Ascending aorta (tissue), 2 donors: ENCODE data around the gene TMEM121. TPM values are rescaled to one million over a fixed set of nuclear protein-coding genes. Genes with fewer than 3 reads are reported as not detected.
A peak's percentile ranks its signal among the peaks of the same experiment; 100 is the strongest.

Source experiments
- DNase-seq, 2 donors: peaks; one replicate each; pipeline ENCODE4 v3.0.0-alpha.2; 2019; ENCODE audit warnings: low spot score in 2 of 2
- H3K27ac ChIP-seq, 2 donors: fragments of 200-600 bp; sonication (generic); one replicate each; pipeline ENCODE4 v1.5.1; 2016 to 2017; ENCODE audit warnings: mild to moderate bottlenecking in 1 of 2
- H3K27me3 ChIP-seq: fragments of 200-600 bp; sonication (generic); one replicate; pipeline ENCODE4 v1.5.1; 2017
- H3K36me3 ChIP-seq, 2 donors: fragments of 200-600 bp; sonication (generic); one replicate each; pipeline ENCODE4 v1.5.1; 2016
- H3K4me1 ChIP-seq, 2 donors: fragments of 200-600 bp; sonication (generic); one replicate each; pipeline ENCODE4 v1.5.1; 2016 to 2017; ENCODE audit warnings: mild to moderate bottlenecking in 1 of 2
- H3K4me3 ChIP-seq, 2 donors: fragments of 200-600 bp; sonication (generic); one replicate each; pipeline ENCODE4 v1.5.1; 2016 to 2017; ENCODE audit warnings: mild to moderate bottlenecking in 1 of 2
- H3K9me3 ChIP-seq, 2 donors: fragments of 200-600 bp; sonication (generic); one replicate each; pipeline ENCODE4 v1.5.1; 2016
- intact Hi-C: fragments of 100-400 bp; cut with DNase I; formaldehyde crosslinking; loops from one replicate; pipeline ENCODE4 v1.15.1; 2023
- total RNA-seq: library from RNA; depleted of rRNA; stranded (reverse); fragments of >200 nt; gene quantifications from one replicate; pipeline ENCODE4 v1.1.0, GENCODE V29; 2016
- TF ChIP-seq, protein P1 (sequence below), 3 experiments: fragments of 200-600 bp in 2 of 3; fragments of 450-650 bp in 1 of 3; sonication (generic) in 2 of 3; IDR thresholded peaks; one replicate each; pipeline ENCODE4 v1.5.1; 2016 to 2019; ENCODE audit warnings: antibody characterized with exemption in 3 of 3, mild to moderate bottlenecking in 1 of 3, moderate library complexity in 1 of 3

The TMEM121 gene
- total RNA-seq, 1 donor from 2014 or later, result 34.6 TPM

GRCh38 chr14:105482486-105483110, 43.8 kb upstream of the TMEM121 start:
- Histone ChIP-seq H3K9me3 (no peaks in the 10 kb centered on the region), H3K36me3 (peaks cover 17 to 19% of the 10 kb centered on the region in 2 donors), H3K27me3 (no peaks in the 10 kb centered on the region), H3K27ac (peak overlapping the region; percentile 89 to 99), H3K4me1 (peaks cover 31 to 61% of the 10 kb centered on the region in 2 donors), H3K4me3 (peak overlapping the region in 1 of 2 donors; percentile 58)
- TF ChIP-seq, protein P1, sequence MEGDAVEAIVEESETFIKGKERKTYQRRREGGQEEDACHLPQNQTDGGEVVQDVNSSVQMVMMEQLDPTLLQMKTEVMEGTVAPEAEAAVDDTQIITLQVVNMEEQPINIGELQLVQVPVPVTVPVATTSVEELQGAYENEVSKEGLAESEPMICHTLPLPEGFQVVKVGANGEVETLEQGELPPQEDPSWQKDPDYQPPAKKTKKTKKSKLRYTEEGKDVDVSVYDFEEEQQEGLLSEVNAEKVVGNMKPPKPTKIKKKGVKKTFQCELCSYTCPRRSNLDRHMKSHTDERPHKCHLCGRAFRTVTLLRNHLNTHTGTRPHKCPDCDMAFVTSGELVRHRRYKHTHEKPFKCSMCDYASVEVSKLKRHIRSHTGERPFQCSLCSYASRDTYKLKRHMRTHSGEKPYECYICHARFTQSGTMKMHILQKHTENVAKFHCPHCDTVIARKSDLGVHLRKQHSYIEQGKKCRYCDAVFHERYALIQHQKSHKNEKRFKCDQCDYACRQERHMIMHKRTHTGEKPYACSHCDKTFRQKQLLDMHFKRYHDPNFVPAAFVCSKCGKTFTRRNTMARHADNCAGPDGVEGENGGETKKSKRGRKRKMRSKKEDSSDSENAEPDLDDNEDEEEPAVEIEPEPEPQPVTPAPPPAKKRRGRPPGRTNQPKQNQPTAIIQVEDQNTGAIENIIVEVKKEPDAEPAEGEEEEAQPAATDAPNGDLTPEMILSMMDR (IDR thresholded peaks at IDR 0.05), result no peak
- intact Hi-C loops, result loop anchor here (10.0 kb wide), 3 partner anchors 458 to 798 kb away; partner anchors contain the start of genes CDCA4 and INF2
- no peak for DNase-seq

DNA sequence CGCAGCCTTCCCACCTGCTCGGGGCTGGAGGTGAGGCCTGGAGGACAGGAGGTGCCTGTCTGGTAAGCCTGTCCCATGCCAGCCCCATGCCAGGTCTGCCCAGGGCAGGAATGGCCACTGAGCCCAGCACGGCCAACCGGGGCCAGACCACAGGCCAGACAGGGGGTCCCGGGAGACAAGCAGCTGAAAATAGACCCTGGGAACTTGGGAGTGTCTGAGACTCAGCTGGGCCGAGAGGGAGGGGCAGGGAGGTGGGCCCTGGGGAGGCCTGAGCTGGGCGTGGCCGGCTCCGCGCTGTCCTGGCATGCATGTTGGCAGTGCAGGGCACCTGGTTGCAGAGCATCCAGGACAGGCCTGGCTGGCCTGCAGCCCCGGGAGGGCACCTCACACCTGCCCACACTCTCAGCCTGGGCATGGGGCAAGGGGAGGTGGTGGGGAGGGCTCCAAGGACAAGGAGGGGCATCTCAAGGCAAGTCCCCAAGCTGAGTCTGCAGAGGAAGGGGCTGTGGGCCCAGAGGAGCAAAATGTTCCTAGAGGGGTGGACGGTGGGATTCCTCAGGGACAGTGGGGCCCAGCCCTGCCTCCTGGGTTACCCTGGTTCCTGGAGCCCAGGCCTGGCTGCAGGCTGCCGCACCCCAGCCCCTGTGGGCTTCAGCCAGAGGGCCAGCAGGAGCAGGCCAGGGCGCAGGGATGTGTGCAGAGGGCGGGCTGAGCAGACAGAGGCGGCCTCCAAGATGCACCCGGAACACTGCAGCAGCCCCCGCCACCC, 42.9 kb upstream of the TMEM121 start:
- no peaks in the 10 kb centered on the region for H3K9me3 ChIP-seq
- TF ChIP-seq, protein P1 (IDR thresholded peaks at IDR 0.05), result no peak
- H3K27me3 ChIP-seq, result no peaks in the 10 kb centered on the region
- H3K27ac ChIP-seq, result peak overlapping the region; percentile 89 to 99
- intact Hi-C loops, result loop anchor here (10.0 kb wide), 3 partner anchors 459 to 799 kb away; partner anchors contain the start of genes CDCA4 and INF2
- H3K36me3 ChIP-seq, result peaks cover 14 to 15% of the 10 kb centered on the region in 2 donors
- H3K4me3 ChIP-seq, result peak overlapping the region in 1 of 2 donors; percentile 58
- DNase-seq, result no peak
- peaks cover 38 to 66% of the 10 kb centered on the region in 2 donors for H3K4me1 ChIP-seq

DNA sequence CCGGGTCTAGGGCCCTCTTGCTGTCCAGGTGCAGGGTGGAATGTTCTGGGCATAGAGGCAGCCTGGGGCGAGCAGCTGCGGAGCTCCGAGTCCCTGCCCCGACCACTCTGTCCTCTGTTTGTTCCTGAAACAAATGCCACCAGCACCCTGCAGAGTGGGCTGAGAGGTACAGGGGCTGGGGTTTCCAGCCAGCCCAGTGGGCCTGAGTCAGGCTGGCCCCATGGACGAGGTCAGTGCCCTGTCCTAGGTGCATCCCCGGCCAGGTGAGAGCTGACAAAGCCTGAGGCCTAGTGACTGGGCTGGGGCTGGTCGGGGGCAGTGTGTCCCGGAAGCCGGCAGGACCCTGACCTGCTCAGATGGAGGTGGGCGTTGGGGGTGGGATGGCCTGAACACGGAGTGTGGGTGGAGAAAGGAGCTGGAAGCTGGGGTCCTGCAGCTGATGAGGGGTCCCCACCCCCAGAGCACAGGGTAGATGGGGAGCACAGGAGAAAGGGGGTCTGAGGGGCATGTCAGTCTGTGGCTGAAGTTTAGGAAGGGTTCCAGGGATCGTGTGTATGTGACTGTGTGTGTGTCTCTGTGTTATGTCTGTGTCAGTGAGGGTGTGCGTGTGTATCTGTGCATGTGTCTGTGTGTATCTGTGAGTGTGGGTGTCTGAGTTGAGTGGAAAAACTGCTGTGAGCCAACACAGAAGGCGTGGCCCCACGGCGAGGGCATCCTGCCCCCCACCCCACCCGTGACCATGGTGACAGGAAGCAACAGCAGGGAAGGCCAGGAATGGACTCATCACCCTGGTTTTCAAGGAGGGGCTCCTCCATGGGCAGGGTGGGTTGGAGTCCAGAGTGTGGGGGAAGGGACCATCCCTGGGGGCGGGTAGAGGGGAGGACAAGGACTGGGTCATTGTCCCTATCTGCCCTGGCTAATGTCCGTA, 42.0 kb upstream of the TMEM121 start:
- peaks cover 41 to 75% of the 10 kb centered on the region in 2 donors for H3K4me1 ChIP-seq

DNA sequence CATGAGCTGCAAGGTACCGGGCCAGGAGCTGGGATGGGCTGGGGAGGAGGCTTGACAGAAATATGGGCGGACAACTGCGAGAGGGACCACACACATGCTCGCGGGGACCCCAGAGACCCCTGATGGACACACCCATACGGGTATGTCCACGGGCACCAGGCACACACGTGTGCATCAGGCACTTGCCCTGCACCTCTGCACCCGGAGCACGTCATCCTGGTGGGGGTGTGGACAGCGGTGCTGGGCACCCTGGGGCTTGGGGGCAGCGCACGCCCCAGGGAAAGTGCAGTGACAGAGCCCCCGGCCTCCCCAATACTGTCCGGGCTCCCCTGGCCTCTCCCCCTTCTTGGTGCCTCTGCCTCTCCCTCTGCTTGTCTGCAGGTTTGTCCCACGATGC, 41.4 kb upstream of the TMEM121 start:
- intact Hi-C loops, result loop anchor here (10.0 kb wide), 3 partner anchors 460 to 800 kb away; partner anchors contain the start of genes CDCA4 and INF2
- H3K4me1 ChIP-seq, result peaks cover 43 to 77% of the 10 kb centered on the region in 2 donors

More for the DNA sequence above, 42.0 kb upstream of the TMEM121 start:
- H3K36me3 ChIP-seq, result peaks cover 6 to 7% of the 10 kb centered on the region in 2 donors
- H3K27me3 ChIP-seq, result no peaks in the 10 kb centered on the region
- intact Hi-C loops, result loop anchor here (10.0 kb wide), 3 partner anchors 460 to 800 kb away; partner anchors contain the start of genes CDCA4 and INF2
- peak in 1 of 2 donors; percentile 87 for DNase-seq
- TF ChIP-seq, protein P1 (IDR thresholded peaks at IDR 0.05), result no peak
- H3K4me3 ChIP-seq, result no peak overlapping the region
- H3K27ac ChIP-seq, result peak overlapping the region; percentile 89 to 99
- no peaks in the 10 kb centered on the region for H3K9me3 ChIP-seq

More for the DNA sequence above, 41.4 kb upstream of the TMEM121 start:
- no peak overlapping the region for H3K4me3 ChIP-seq
- DNase-seq, result no peak
- no peaks in the 10 kb centered on the region for H3K9me3 ChIP-seq
- TF ChIP-seq, protein P1 (IDR thresholded peaks at IDR 0.05), result no peak
- H3K36me3 ChIP-seq, result peaks cover 0 to under 1% of the 10 kb centered on the region in 2 donors
- H3K27ac ChIP-seq, result peak overlapping the region; percentile 89 to 99
- H3K27me3 ChIP-seq, result no peaks in the 10 kb centered on the region
